ENCODE measurements around the gene LAIR2. TPM values are rescaled to one million over a fixed set of nuclear protein-coding genes. Genes with fewer than 3 reads are reported as not detected.

LAIR2 gene
- total and polyA plus RNA-seq, 10 of the 15 experiments (the other 5 are each of a cell fraction or from before 2014, with no cell fraction given), result not detected

DNA sequence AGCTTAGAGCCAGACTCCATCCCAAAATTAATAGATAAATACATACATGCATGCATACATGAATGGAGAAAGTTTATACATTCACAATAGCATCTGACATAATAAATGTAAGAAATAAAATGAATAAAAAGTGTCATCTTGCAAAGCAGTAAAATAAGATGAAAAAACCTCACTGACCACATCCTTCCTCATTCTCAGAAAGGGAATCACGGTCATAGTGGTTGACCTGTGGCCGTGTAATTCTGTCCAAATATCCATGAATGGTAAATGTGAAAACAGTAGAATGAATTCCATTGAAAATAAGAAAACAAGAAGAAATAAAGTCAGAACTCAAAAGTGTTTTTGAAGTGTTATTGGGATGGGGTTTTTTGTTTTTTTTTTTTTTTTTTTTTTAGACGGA is 19.7 kb upstream of the LAIR2 start (continued):
- TF ChIP-seq PAX5 (IDR thresholded peaks at IDR 0.05; ENCODE audit: borderline replicate concordance, low read depth, low read length) (peak; percentile 28; the same call in 1 of the 2 replicates), MEF2B (IDR thresholded peaks at IDR 0.05; ENCODE audit: partially characterized antibody, poor library complexity, severe bottlenecking) (no peak), CBX3 (IDR thresholded peaks at IDR 0.05; ENCODE audit: borderline replicate concordance, low read depth) (no peak), LARP7 (IDR thresholded peaks at IDR 0.05) (no peak), ASH2L (IDR thresholded peaks at IDR 0.05; ENCODE audit: borderline replicate concordance, low read depth) (no peak), MEF2A (IDR thresholded peaks at IDR 0.05; ENCODE audit: insufficient read depth, low read depth, low read length) (0 out of 2 replicates have a peak, but pooled peaks have one; percentile 46), NR2F1 (conservative IDR thresholded peaks at IDR 0.05) (peak; percentile 38; the same call in 1 of the 2 replicates), RELA (IDR thresholded peaks at IDR 0.05; ENCODE audit: borderline replicate concordance, partially characterized antibody) (no peak), POLR2A (IDR thresholded peaks at IDR 0.05; ENCODE audit: low read depth, low read length) (no peak), WRNIP1 (IDR thresholded peaks at IDR 0.05; ENCODE audit: borderline replicate concordance, low read depth, low read length) (no peak), ZNF217 (IDR thresholded peaks at IDR 0.05) (no peak), NFYA (IDR thresholded peaks at IDR 0.05; ENCODE audit: borderline replicate concordance, low read depth, low read length) (no peak), SMARCA5 (IDR thresholded peaks at IDR 0.05) (no peak), PML (IDR thresholded peaks at IDR 0.05; ENCODE audit: low read length) (no peak), KLF5 (IDR thresholded peaks at IDR 0.05; ENCODE audit: partially characterized antibody) (no peak), TBL1XR1 (IDR thresholded peaks at IDR 0.05; ENCODE audit: low read depth, low read length) (no peak), ZZZ3 (IDR thresholded peaks at IDR 0.05; ENCODE audit: control insufficient read depth, insufficient read length, low read depth) (no peak), CHD2 (IDR thresholded peaks at IDR 0.05; ENCODE audit: borderline replicate concordance, low read depth, low read length) (no peak), JUNB (IDR thresholded peaks at IDR 0.05) (peak; percentile 19; the same call in 1 of the 2 replicates), POLR2AphosphoS2 (IDR thresholded peaks at IDR 0.05; ENCODE audit: low read depth, low read length) (no peak), EP300 (IDR thresholded peaks at IDR 0.05; ENCODE audit: borderline replicate concordance in 1 of 2, control insufficient read depth in 1 of 2, low read depth in 2 of 2, low read length in 2 of 2) (no peak; a peak in 1 of 4 replicates), NR2C2 (IDR thresholded peaks at IDR 0.05; ENCODE audit: borderline replicate concordance, control insufficient read depth, insufficient read length, low read depth) (no peak), YY1 (IDR thresholded peaks at IDR 0.05; ENCODE audit: low read depth, low read length) (no peak), FOXK2 (IDR thresholded peaks at IDR 0.05) (no peak), NRF1 (conservative IDR thresholded peaks at IDR 0.05; ENCODE audit: low read depth, low read length) (no peak)
- TF ChIP-seq, protein P1, sequence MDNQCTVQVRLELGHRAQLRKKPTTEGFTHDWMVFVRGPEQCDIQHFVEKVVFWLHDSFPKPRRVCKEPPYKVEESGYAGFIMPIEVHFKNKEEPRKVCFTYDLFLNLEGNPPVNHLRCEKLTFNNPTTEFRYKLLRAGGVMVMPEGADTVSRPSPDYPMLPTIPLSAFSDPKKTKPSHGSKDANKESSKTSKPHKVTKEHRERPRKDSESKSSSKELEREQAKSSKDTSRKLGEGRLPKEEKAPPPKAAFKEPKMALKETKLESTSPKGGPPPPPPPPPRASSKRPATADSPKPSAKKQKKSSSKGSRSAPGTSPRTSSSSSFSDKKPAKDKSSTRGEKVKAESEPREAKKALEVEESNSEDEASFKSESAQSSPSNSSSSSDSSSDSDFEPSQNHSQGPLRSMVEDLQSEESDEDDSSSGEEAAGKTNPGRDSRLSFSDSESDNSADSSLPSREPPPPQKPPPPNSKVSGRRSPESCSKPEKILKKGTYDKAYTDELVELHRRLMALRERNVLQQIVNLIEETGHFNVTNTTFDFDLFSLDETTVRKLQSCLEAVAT (IDR thresholded peaks at IDR 0.05), result no peak
- TF ChIP-seq, protein P2, sequence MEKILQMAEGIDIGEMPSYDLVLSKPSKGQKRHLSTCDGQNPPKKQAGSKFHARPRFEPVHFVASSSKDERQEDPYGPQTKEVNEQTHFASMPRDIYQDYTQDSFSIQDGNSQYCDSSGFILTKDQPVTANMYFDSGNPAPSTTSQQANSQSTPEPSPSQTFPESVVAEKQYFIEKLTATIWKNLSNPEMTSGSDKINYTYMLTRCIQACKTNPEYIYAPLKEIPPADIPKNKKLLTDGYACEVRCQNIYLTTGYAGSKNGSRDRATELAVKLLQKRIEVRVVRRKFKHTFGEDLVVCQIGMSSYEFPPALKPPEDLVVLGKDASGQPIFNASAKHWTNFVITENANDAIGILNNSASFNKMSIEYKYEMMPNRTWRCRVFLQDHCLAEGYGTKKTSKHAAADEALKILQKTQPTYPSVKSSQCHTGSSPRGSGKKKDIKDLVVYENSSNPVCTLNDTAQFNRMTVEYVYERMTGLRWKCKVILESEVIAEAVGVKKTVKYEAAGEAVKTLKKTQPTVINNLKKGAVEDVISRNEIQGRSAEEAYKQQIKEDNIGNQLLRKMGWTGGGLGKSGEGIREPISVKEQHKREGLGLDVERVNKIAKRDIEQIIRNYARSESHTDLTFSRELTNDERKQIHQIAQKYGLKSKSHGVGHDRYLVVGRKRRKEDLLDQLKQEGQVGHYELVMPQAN (conservative IDR thresholded peaks at IDR 0.05), result no peak
